NB4 (cell line): ENCODE results near the gene REEP1.

ENCODE experiments used
- DNase-seq: peaks from one replicate; pipeline ENCODE4 v3.0.0; 2010; ENCODE audit warnings: low read depth
- H3K4me3 ChIP-seq: one replicate; pipeline ENCODE4 v1.5.1; 2011; ENCODE audit warnings: mild to moderate bottlenecking, low read depth, low read length, moderate library complexity
- CTCF ChIP-seq: IDR thresholded peaks from one replicate; pipeline ENCODE4 v1.5.1; 2012; ENCODE audit warnings: low read depth, low read length
- MAX ChIP-seq: IDR thresholded peaks from 2 replicates; pipeline ENCODE4 v1.6.1; 2011; ENCODE audit warnings: low read depth, low read length
- MYC ChIP-seq: IDR thresholded peaks from 2 replicates; pipeline ENCODE4 v1.6.1; 2011; ENCODE audit warnings: low read depth, low read length
- POLR2A ChIP-seq: IDR thresholded peaks from 2 replicates; pipeline ENCODE4 v1.6.1; 2011; ENCODE audit warnings: mild to moderate bottlenecking; ENCODE audit not compliant: insufficient read length; ENCODE audit errors: extremely low read depth

Gene REEP1

GRCh38 chr2:86260978-86261377 is 76.4 kb downstream of the REEP1 start:
- no peak for DNase-seq
- H3K4me3 ChIP-seq = no peak overlapping the region
- TF ChIP-seq MYC (no peak), CTCF (no peak), POLR2A (no peak), MAX (no peak)

GRCh38 chr2:86258106-86258505 is 79.3 kb downstream of the REEP1 start:
- no peak for DNase-seq
- no peak for TF ChIP-seq CTCF
- TF ChIP-seq POLR2A = no peak
- TF ChIP-seq MYC = no peak
- TF ChIP-seq MAX = no peak
- H3K4me3 ChIP-seq = no peak overlapping the region

GRCh38 chr2:86256982-86257381 is 80.4 kb downstream of the REEP1 start:
- no peak overlapping the region for H3K4me3 ChIP-seq
- no peak for DNase-seq
- TF ChIP-seq MYC = no peak
- TF ChIP-seq POLR2A = no peak
- no peak for TF ChIP-seq CTCF
- no peak for TF ChIP-seq MAX

- no peak overlapping the region for H3K4me3 ChIP-seq
- no peak for DNase-seq
- TF ChIP-seq CTCF (no peak), MAX (no peak), MYC (no peak), POLR2A (no peak)
Measured at GRCh38 chr2:86256300-86256699, 81.1 kb downstream of the REEP1 start.

- no peak overlapping the region for H3K4me3 ChIP-seq
- DNase-seq = no peak
- no peak for TF ChIP-seq POLR2A
Measured at GRCh38 chr2:86254576-86255538, 82.6 kb downstream of the REEP1 start.

GRCh38 chr2:86253424-86253823 is 84.0 kb downstream of the REEP1 start:
- TF ChIP-seq MAX (no peak), POLR2A (no peak), MYC (no peak), CTCF (no peak)
- no peak overlapping the region for H3K4me3 ChIP-seq
- DNase-seq = no peak
